GM10266 (cell line): ENCODE results near the gene UBE2U.

ENCODE experiments used
- DNase-seq: peaks from one replicate; pipeline ENCODE4 v3.0.0; 2012; ENCODE audit errors: extremely low spot score
- CTCF ChIP-seq: IDR thresholded peaks from 2 replicates; pipeline ENCODE4 v1.5.1; 2012; ENCODE audit warnings: mild to moderate bottlenecking, low read depth; ENCODE audit not compliant: control insufficient read depth, insufficient read depth; ENCODE audit errors: missing control alignments

Gene UBE2U

GRCh38 chr1:64292399-64292798 is 89.0 kb downstream of the UBE2U start:
- DNase-seq = no peak
- TF ChIP-seq CTCF = no peak

GRCh38 chr1:64293820-64294219 is 90.4 kb downstream of the UBE2U start:
- TF ChIP-seq CTCF = no peak
- DNase-seq = no peak

- no peak for TF ChIP-seq CTCF
- no peak for DNase-seq
These were observed 91.7 kb downstream of the UBE2U start for GRCh38 chr1:64295136-64295535.

GRCh38 chr1:64295561-64295960 is 92.1 kb downstream of the UBE2U start:
- no peak for DNase-seq
- TF ChIP-seq CTCF = no peak

GRCh38 chr1:64296459-64296858 is 93.0 kb downstream of the UBE2U start:
- no peak for DNase-seq
- TF ChIP-seq CTCF = no peak

GRCh38 chr1:64302194-64302593 is 98.8 kb downstream of the UBE2U start:
- no peak for TF ChIP-seq CTCF
- DNase-seq = no peak

GRCh38 chr1:64302971-64303370 is 99.5 kb downstream of the UBE2U start:
- DNase-seq = no peak
- TF ChIP-seq CTCF = no peak

- DNase-seq = no peak
- TF ChIP-seq CTCF = no peak
These were observed 101.4 kb downstream of the UBE2U start for GRCh38 chr1:64304823-64305222.
